WERI-Rb-1 (cell line): ENCODE data around the gene FAM193A.

Experiments
- DNase-seq: peaks from one replicate; pipeline ENCODE4 v3.0.0-alpha.2; 2020
- H3K27ac ChIP-seq: fragments of 250-450 bp; sonication (Bioruptor Pico); 2 replicates; pipeline ENCODE4 v1.5.1; 2020; ENCODE audit warnings: mild to moderate bottlenecking, moderate library complexity
- H3K27me3 ChIP-seq: fragments of 250-450 bp; sonication (Bioruptor Pico); 2 replicates; pipeline ENCODE4 v1.5.1; 2021; ENCODE audit warnings: mild to moderate bottlenecking, low read depth, moderate library complexity; ENCODE audit not compliant: insufficient read depth, severe bottlenecking
- H3K36me3 ChIP-seq: fragments of 250-450 bp; sonication (Bioruptor Pico); 2 replicates; pipeline ENCODE4 v1.5.1; 2020; ENCODE audit warnings: mild to moderate bottlenecking, moderate library complexity
- H3K4me3 ChIP-seq: 2 replicates; pipeline ENCODE4 v1.5.1; 2011; ENCODE audit warnings: low read depth, mild to moderate bottlenecking, control low read depth, low read length
- H3K9me3 ChIP-seq: fragments of 250-450 bp; sonication (Bioruptor Pico); 2 replicates; pipeline ENCODE4 v1.5.1; 2021; ENCODE audit warnings: mild to moderate bottlenecking, moderate library complexity; ENCODE audit not compliant: severe bottlenecking
- TF ChIP-seq, protein P1 (sequence below): IDR thresholded peaks from 2 replicates; pipeline ENCODE4 v1.5.1; 2011; ENCODE audit warnings: low read depth, mild to moderate bottlenecking, control low read depth, inconsistent platforms, low read length

FAM193A gene

DNA sequence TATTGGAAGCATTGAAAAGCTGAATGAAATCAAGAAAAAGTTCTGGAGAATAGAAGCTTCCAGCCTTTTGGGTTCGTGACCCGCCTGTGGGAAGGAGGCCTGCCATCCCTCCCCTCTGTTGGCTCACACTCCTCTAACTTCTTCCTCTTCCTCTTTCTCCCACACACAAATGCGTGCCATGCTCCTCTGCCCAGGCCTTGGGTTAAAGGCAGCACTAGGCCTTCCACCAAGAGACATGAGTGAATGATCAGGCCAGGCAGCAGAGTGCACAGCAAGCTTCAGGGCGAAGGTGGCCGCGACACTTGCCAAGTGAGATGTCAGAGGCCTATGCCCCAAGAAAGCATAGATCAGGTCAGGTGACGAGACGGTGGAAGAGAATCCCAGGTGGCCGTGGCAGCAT is 38.4 kb downstream of the FAM193A start:
- DNase-seq = no peak

DNA sequence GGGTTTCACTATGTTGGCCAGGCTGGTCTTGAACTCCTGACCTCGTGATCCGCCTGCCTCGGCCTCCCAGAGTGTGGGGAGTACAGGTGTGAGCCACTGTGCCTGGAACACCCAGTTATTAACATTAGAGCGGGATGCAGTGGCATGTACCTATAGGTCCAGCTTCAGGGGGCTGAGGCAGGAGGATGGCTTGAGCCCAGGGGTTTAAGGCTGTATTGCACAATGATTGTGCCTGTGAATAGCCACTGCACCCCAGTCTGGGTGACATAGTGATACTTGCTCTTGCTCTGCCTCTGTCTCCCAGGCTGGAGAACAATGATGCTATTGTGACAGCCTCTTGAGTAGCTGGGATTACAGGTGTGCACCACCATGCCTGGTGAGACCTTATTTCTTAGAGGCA is 39.8 kb downstream of the FAM193A start:
- peaks cover 13% of the 10 kb centered on the region; the same call in 1 of the 2 replicates for H3K36me3 ChIP-seq
- H3K4me3 ChIP-seq = no peak overlapping the region
- TF ChIP-seq, protein P1, sequence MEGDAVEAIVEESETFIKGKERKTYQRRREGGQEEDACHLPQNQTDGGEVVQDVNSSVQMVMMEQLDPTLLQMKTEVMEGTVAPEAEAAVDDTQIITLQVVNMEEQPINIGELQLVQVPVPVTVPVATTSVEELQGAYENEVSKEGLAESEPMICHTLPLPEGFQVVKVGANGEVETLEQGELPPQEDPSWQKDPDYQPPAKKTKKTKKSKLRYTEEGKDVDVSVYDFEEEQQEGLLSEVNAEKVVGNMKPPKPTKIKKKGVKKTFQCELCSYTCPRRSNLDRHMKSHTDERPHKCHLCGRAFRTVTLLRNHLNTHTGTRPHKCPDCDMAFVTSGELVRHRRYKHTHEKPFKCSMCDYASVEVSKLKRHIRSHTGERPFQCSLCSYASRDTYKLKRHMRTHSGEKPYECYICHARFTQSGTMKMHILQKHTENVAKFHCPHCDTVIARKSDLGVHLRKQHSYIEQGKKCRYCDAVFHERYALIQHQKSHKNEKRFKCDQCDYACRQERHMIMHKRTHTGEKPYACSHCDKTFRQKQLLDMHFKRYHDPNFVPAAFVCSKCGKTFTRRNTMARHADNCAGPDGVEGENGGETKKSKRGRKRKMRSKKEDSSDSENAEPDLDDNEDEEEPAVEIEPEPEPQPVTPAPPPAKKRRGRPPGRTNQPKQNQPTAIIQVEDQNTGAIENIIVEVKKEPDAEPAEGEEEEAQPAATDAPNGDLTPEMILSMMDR = no peak
- H3K27ac ChIP-seq = no peak overlapping the region
- H3K9me3 ChIP-seq = peaks cover 3% of the 10 kb centered on the region
- no peaks in the 10 kb centered on the region for H3K27me3 ChIP-seq
- no peak for DNase-seq

More for the DNA sequence above, 38.4 kb downstream of the FAM193A start:
- no peak overlapping the region for H3K4me3 ChIP-seq
- H3K9me3 ChIP-seq = peaks cover 2% of the 10 kb centered on the region
- no peak overlapping the region for H3K27ac ChIP-seq
- no peaks in the 10 kb centered on the region for H3K27me3 ChIP-seq
- TF ChIP-seq, protein P1 = no peak
- H3K36me3 ChIP-seq = peaks cover 9% of the 10 kb centered on the region; the same call in 1 of the 2 replicates

DNA sequence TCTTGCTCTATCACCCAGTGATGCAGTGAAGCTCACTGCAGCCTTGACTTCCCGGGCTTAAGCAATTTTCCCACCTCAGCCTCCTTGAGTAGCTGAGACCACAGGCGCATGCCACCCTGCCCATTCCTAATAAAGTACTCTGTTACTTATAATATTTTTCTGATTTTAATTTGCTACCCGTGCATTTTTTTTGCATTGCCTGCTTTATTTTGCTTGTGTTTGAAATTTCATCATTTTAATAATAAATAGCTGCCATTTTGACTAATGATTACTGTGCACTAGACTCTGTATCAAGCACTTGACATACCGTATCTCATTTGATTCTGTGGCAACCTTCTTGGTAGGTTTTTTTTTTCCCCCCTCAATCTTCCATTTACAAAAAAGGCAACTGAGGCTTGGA is 41.7 kb downstream of the FAM193A start:
- DNase-seq = no peak
- Histone ChIP-seq H3K9me3 (peaks cover 3% of the 10 kb centered on the region), H3K36me3 (peaks cover 13% of the 10 kb centered on the region; the same call in 1 of the 2 replicates), H3K27me3 (no peaks in the 10 kb centered on the region), H3K4me3 (no peak overlapping the region), H3K27ac (no peak overlapping the region)
- TF ChIP-seq, protein P1 = no peak

DNA sequence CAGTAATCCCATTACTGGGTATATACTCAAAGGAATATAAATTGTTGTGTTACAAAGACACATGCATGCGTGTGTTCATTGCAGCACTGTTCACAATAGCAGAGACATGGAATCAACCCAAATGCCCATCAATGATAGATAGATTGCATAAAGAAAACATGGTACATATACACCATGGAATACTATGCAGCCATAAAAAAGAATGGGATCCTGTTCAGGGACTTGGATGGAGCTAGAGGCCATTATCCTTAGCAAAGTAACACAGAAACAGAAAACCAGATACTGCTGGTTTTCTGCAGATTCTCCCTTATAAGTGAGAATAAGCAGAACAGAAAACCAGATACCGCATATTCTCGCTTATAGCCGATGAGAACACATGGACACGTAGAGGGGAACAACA is 43.5 kb downstream of the FAM193A start:
- DNase-seq = no peak
- no peak overlapping the region for H3K27ac ChIP-seq
- TF ChIP-seq, protein P1 = no peak
- no peaks in the 10 kb centered on the region for H3K27me3 ChIP-seq
- H3K4me3 ChIP-seq = no peak overlapping the region
- peaks cover 13% of the 10 kb centered on the region; the same call in 1 of the 2 replicates for H3K36me3 ChIP-seq
- H3K9me3 ChIP-seq = peaks cover 3% of the 10 kb centered on the region

DNA sequence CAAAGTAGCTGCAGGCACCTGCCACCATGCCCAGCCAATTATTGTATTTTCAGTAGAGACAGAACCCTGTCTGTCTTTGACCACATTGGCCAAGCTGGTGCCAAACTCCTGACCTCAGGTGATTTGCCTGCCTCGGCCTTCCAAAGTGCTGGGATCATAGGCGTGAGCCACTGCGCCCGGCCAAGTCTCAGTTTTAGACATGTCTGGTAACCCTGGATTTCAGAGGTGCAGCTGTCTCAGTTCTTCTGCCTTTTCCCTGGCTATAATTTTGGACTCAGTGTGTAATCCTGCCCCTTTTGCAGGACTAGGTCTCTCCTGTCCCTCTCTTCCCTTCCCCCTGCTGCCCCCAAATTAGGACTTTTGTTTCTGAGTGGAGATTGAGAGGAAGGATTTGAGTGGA is 46.6 kb downstream of the FAM193A start:
- H3K27ac ChIP-seq = no peak overlapping the region
- no peaks in the 10 kb centered on the region for H3K27me3 ChIP-seq
- peaks cover 6% of the 10 kb centered on the region; the same call in 1 of the 2 replicates for H3K36me3 ChIP-seq
- peaks cover 3% of the 10 kb centered on the region for H3K9me3 ChIP-seq
- TF ChIP-seq, protein P1 = no peak
- no peak overlapping the region for H3K4me3 ChIP-seq
- no peak for DNase-seq

DNA sequence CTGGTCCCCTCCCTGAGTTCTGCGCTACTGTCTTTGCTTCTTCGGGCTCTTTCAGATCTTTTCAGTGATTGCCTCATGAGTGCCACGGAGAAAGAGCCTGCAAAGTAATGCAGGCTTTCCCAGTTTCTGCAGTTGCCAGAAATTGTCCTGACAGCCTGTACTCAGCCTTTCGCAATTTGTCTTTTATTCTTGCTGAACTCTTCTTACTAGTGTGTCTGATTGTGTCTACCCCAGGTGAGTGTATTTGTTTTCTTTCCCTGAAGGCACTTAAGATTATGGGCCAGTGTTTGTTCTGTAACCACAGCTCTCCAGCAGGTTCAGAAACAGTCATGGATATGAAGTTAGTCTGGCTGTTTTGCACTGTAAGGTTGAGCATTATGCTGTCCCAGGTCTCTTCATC is 47.1 kb downstream of the FAM193A start:
- peaks cover 6% of the 10 kb centered on the region; the same call in 1 of the 2 replicates for H3K36me3 ChIP-seq
- no peak overlapping the region for H3K27ac ChIP-seq
- H3K27me3 ChIP-seq = no peaks in the 10 kb centered on the region
- TF ChIP-seq, protein P1 = no peak
- DNase-seq = no peak
- H3K4me3 ChIP-seq = no peak overlapping the region
- H3K9me3 ChIP-seq = peaks cover 3% of the 10 kb centered on the region
